B cell (primary cell): ENCODE results near the gene AP1S3. TPM values are rescaled to one million over a fixed set of nuclear protein-coding genes. Genes with fewer than 3 reads are reported as not detected.

Source experiments
- ATAC-seq: fragments of 200-7000 bp; cut with Tn5 transposase; one replicate; pipeline ENCODE4 v1.10.0; 2021; ENCODE audit warnings: low read depth, mild to moderate bottlenecking, moderate number of reproducible peaks, moderate library complexity
- CTCF ChIA-PET: fragments of 350-600 bp; sonication (Branson Sonifier 250); formaldehyde crosslinking; loops from one replicate; lab custom pipeline; 2021; ENCODE audit warnings: antibody characterized with exemption, inconsistent platforms; lab: Charles Lee
- POLR2A ChIA-PET: fragments of 350-600 bp; sonication (Branson Sonifier 250); formaldehyde crosslinking; loops from one replicate; lab custom pipeline; 2021; ENCODE audit warnings: antibody characterized with exemption; lab: Charles Lee
- DNase-seq: peaks from one replicate; pipeline ENCODE4 v3.0.0; 2013
- H2AFZ ChIP-seq: 2 replicates; pipeline ENCODE4 v1.6.1; 2012; ENCODE audit warnings: mild to moderate bottlenecking, low read depth, low read length; ENCODE audit not compliant: insufficient read depth, poor library complexity, severe bottlenecking
- H3K27ac ChIP-seq, 2 donors: 1 replicate in 1 of 2; 2 replicates in 1 of 2; pipeline ENCODE4 v1.5.1; 2012 to 2013; ENCODE audit warnings: low read length in 2 of 2, mild to moderate bottlenecking in 2 of 2, moderate library complexity in 1 of 2
- H3K27me3 ChIP-seq, 4 experiments: fragments of 200-600 bp in 1 of 4; sonication (generic) in 1 of 4; replicated peaks in 1 of 4; 1 replicate in 2 of 4; 2 replicates in 2 of 4; pipeline versions ENCODE4 v1.6.1 to v1.7.0; 2013 to 2016; ENCODE audit warnings: low read length in 3 of 4, mild to moderate bottlenecking in 2 of 4, mixed read lengths in 1 of 4, moderate library complexity in 1 of 4; ENCODE audit not compliant: insufficient read depth in 4 of 4, control insufficient read depth in 3 of 4; ENCODE audit errors: control extremely low read depth in 1 of 4
- H3K36me3 ChIP-seq, 2 experiments: replicated peaks in 1 of 2; 1 replicate in 1 of 2; 2 replicates in 1 of 2; pipeline versions ENCODE4 v1.6.1 to v1.7.1; 2013; ENCODE audit warnings: low read length in 1 of 2; ENCODE audit not compliant: insufficient read depth in 2 of 2, control insufficient read depth in 1 of 2; ENCODE audit errors: control extremely low read depth in 1 of 2, extremely low read depth in 1 of 2
- H3K4me1 ChIP-seq, 2 donors: fragments of 200-600 bp in 1 of 2; sonication (generic) in 1 of 2; 1 replicate in 1 of 2; 2 replicates in 1 of 2; pipeline versions ENCODE4 v1.5.1 to v1.6.1; 2013 to 2017; ENCODE audit warnings: low read length in 2 of 2; ENCODE audit not compliant: control insufficient read depth in 2 of 2, insufficient read depth in 2 of 2
- H3K4me2 ChIP-seq: replicated peaks from 2 replicates; pipeline ENCODE3; 2012; ENCODE audit warnings: mild to moderate bottlenecking, low read depth, low read length; ENCODE audit not compliant: poor library complexity, severe bottlenecking
- H3K4me3 ChIP-seq, 5 experiments: fragments of 200-600 bp in 1 of 5; sonication (generic) in 1 of 5; 1 replicate in 3 of 5; 2 replicates in 2 of 5; pipeline versions ENCODE4 v1.5.1 to v1.7.0; 2011 to 2016; ENCODE audit warnings: low read length in 4 of 5, mild to moderate bottlenecking in 4 of 5, low read depth in 2 of 5, control low read depth in 1 of 5, moderate library complexity in 1 of 5; ENCODE audit not compliant: insufficient read depth in 1 of 5; ENCODE audit errors: control extremely low read depth in 1 of 5, extremely low read depth in 1 of 5
- H3K79me2 ChIP-seq: fragments of 200-600 bp; sonication (generic); one replicate; pipeline ENCODE4 v1.6.0; 2016; ENCODE audit warnings: low read length; ENCODE audit not compliant: control insufficient read depth, insufficient read depth
- H3K9ac ChIP-seq: fragments of 200-600 bp; sonication (generic); 2 replicates; pipeline ENCODE4 v1.6.1; 2017; ENCODE audit warnings: mild to moderate bottlenecking, low read length, moderate library complexity
- H3K9me3 ChIP-seq, 3 donors: one replicate each; pipeline versions ENCODE4 v1.6.1 to v1.7.1; 2013; ENCODE audit warnings: low read length in 2 of 3; ENCODE audit not compliant: control insufficient read depth in 2 of 3, insufficient read depth in 1 of 3; ENCODE audit errors: control extremely low read depth in 1 of 3
- H4K20me1 ChIP-seq: 2 replicates; pipeline ENCODE4 v1.6.0; 2012; ENCODE audit warnings: mild to moderate bottlenecking, low read length; ENCODE audit not compliant: insufficient read depth, control insufficient read depth, poor library complexity, severe bottlenecking
- H3K27ac Mint-ChIP-seq: one replicate; pipeline ENCODE4 v1.8.0; 2021; ENCODE audit warnings: mixed read lengths
- H3K27me3 Mint-ChIP-seq: one replicate; pipeline ENCODE4 v1.8.0; 2021; ENCODE audit warnings: mixed read lengths
- H3K4me1 Mint-ChIP-seq: one replicate; pipeline ENCODE4 v1.8.0; 2021; ENCODE audit warnings: mixed read lengths
- H3K4me3 Mint-ChIP-seq: one replicate; pipeline ENCODE4 v1.8.0; 2021; ENCODE audit warnings: mixed read lengths
- H3K9me3 Mint-ChIP-seq: one replicate; pipeline ENCODE4 v1.8.0; 2022; ENCODE audit warnings: mixed read lengths; ENCODE audit not compliant: insufficient read depth
- CTCF ChIP-seq: fragments of 200-600 bp; IDR thresholded peaks from one replicate; pipeline ENCODE4 v1.8.0; 2022; ENCODE audit warnings: antibody characterized with exemption, mild to moderate bottlenecking
- EZH2 ChIP-seq: IDR thresholded peaks from 2 replicates; pipeline ENCODE4 v1.6.1; 2012; ENCODE audit warnings: borderline replicate concordance, low read depth, mild to moderate bottlenecking, moderate library complexity, low read length; ENCODE audit not compliant: insufficient read depth, poor library complexity, severe bottlenecking
- WGBS: methylation state at CpG from one replicate; pipeline ENCODE4 v1.1.5; 2013; ENCODE audit warnings: missing lambda C conversion rate; ENCODE audit not compliant: insufficient coverage; 5-methylcytosine and 5-hydroxymethylcytosine counted together
- intact Hi-C: fragments of 100-400 bp; cut with micrococcal nuclease; formaldehyde crosslinking; loops from one replicate; pipeline ENCODE4 v1.10.0; 2022
- polyA plus RNA-seq: library from polyadenylated mRNA; depleted of rRNA; stranded (reverse); fragments of >200 nt; gene quantifications from 2 replicates; pipeline ENCODE4 v1.2.3, GENCODE V29; 2012
- total RNA-seq, 2 donors: library from RNA; stranded (reverse); fragments of 120-200 nt in 1 of 2; gene quantifications; 1 replicate in 1 of 2; 2 replicates in 1 of 2; pipeline versions ENCODE4 v1.2.3 to v1.2.4, GENCODE V29; 2013 to 2022

AP1S3 gene
- total and polyA plus RNA-seq, 2 donors (not counting 1 experiment from before 2014, with no cell fraction given) = 7.2 to 41.4 TPM

GRCh38 chr2:223729781-223730180 lies 107.6 kb downstream of the AP1S3 start:
- ATAC-seq = no peak
- Histone ChIP-seq H3K36me3 (no peaks in the 10 kb centered on the region), H3K27me3 (no peaks in the 10 kb centered on the region), H3K9ac (no peak overlapping the region), H3K4me3 (no peak overlapping the region), H3K79me2 (no peaks in the 10 kb centered on the region), H3K9me3 (peaks cover 0 to 3% (median 0%) of the 10 kb centered on the region in 3 donors), H2AFZ (no peak overlapping the region), H3K4me1 (peaks cover 0 to 4% of the 10 kb centered on the region in 2 donors), H3K27ac (no peak overlapping the region), H3K4me2 (no peak overlapping the region), H4K20me1 (no peaks in the 10 kb centered on the region)
- no peak for DNase-seq
- Mint-ChIP-seq H3K27me3 (no peaks in the 10 kb centered on the region), H3K27ac (no peak overlapping the region), H3K9me3 (no peaks in the 10 kb centered on the region), H3K4me3 (no peak overlapping the region), H3K4me1 (peaks cover 6% of the 10 kb centered on the region)
- CTCF ChIA-PET = interaction anchor here (3.7 to 3.8 kb wide), 2 partner anchors 68 to 554 kb away, joined by 10 to 15 read pairs; no protein-coding TSS in a partner anchor
- no peak for TF ChIP-seq CTCF
- TF ChIP-seq EZH2 = no peak
- WGBS = 80% methylated on average over 1 of the region's 2 CpGs
- POLR2A ChIA-PET = no interaction called here
- intact Hi-C loops = no loop called here

DNA sequence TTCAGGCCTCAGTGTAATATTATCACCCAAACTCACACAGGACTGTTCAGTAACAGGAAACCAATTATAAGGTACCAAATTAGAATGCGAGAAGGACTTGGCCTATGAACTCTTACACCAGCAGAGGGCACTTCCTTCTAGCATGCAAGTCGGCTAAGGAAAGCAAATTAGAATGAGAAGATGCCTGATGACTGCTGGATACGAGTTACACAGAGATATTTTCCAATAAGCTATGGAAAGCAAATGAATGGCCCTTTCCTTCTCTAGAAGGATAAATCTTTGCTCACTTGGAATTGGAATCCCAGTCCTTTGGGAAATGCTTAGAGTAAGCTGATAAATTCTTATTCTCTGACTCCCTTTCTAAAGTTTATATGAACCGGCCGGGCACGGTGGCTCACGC lies 109.8 kb downstream of the AP1S3 start:
- Histone ChIP-seq H3K4me2 (no peak overlapping the region), H2AFZ (peak overlapping the region; percentile 33), H3K4me3 (no peak overlapping the region), H3K36me3 (no peaks in the 10 kb centered on the region), H3K79me2 (no peaks in the 10 kb centered on the region), H3K4me1 (peaks cover 0 to 4% of the 10 kb centered on the region in 2 donors), H3K27ac (no peak overlapping the region), H3K27me3 (no peaks in the 10 kb centered on the region), H4K20me1 (no peaks in the 10 kb centered on the region), H3K9ac (no peak overlapping the region), H3K9me3 (no peaks in the 10 kb centered on the region)
- ChIA-PET CTCF (interaction anchor here (0.6 to 3.8 kb wide), 14 partner anchors 10 to 560 kb away, joined by 3 to 15 read pairs (median 3); no protein-coding TSS in a partner anchor), POLR2A (no interaction called here)
- 80% methylated on average over 2 of the region's 7 CpGs for WGBS
- no peak overlapping the region for H3K4me3 Mint-ChIP-seq
- intact Hi-C loops = loop anchor here (1.0 kb wide), 3 partner anchors 110 to 557 kb away; partner anchors contain the start of gene AP1S3
- H3K27ac Mint-ChIP-seq = no peak overlapping the region
- H3K9me3 Mint-ChIP-seq = no peaks in the 10 kb centered on the region
- no peaks in the 10 kb centered on the region for H3K27me3 Mint-ChIP-seq
- peaks cover 6% of the 10 kb centered on the region for H3K4me1 Mint-ChIP-seq
- TF ChIP-seq EZH2 (no peak), CTCF (peak; percentile 67)
- DNase-seq (peak; percentile 62), ATAC-seq (peak; percentile 60)
